ENCODE measurements around the gene CDC26. TPM values are rescaled to one million over a fixed set of nuclear protein-coding genes. Genes with fewer than 3 reads are reported as not detected.
"Not testable (repeated sequence)": the region's sequence is repeated elsewhere in the genome, so short reads cannot be mapped to it uniquely, and the experiment has no call there.

Gene CDC26
- total RNA-seq, 2 experiments from 2014 or later: 29.9 to 39.9 TPM

GRCh38 chr9:113238202-113238858 is 37.0 kb downstream of the CDC26 start:
- intact Hi-C loops (cut with micrococcal nuclease; ENCODE audit: unreplicated experiment): no loop called here
- Histone ChIP-seq H3K4me3 (ENCODE audit: low read depth, low read length, poor library complexity, severe bottlenecking) (no peak overlapping the region), H3K9me3 (ENCODE audit: low read length) (no peaks in the 10 kb centered on the region), H3K9me2 (ENCODE audit: insufficient read depth, low read length) (no peaks in the 10 kb centered on the region), H2AFZ (ENCODE audit: low read length) (no peak overlapping the region), H3K4me2 (ENCODE audit: low read length) (no peak overlapping the region), H3K27ac (ENCODE audit: low read depth, low read length, poor library complexity, severe bottlenecking) (no peak overlapping the region), H3K4me1 (ENCODE audit: insufficient read depth, low read length, poor library complexity, severe bottlenecking) (peaks cover 2% of the 10 kb centered on the region), H3K79me2 (ENCODE audit: insufficient read depth, low read depth, low read length) (no peaks in the 10 kb centered on the region), H4K20me1 (ENCODE audit: insufficient read depth, low read length) (no peaks in the 10 kb centered on the region), H3K36me3 (ENCODE audit: insufficient read depth, low read length) (no peaks in the 10 kb centered on the region)
- ChIA-PET CTCF (ENCODE audit: unreplicated experiment) (no interaction called here), POLR2A (interaction anchor here (0.6 to 1.0 kb wide), 2 partner anchors 24 to 76 kb away, joined by 3 to 4 read pairs; no protein-coding TSS in a partner anchor)
- no peak for DNase-seq (ENCODE audit: low spot score)
- no TSS peak for BruUV-seq (replicated peaks)
- TF ChIP-seq EZH2phosphoT487 (IDR thresholded peaks at IDR 0.05; ENCODE audit: borderline replicate concordance, low read depth, low read length): no peak
- no peak for TF ChIP-seq CTCF (conservative IDR thresholded peaks at IDR 0.05; ENCODE audit: low read length)

GRCh38 chr9:113237026-113237425 is 38.3 kb downstream of the CDC26 start:
- Histone ChIP-seq H2AFZ (ENCODE audit: low read length) (no peak overlapping the region), H3K79me2 (ENCODE audit: insufficient read depth, low read depth, low read length) (no peaks in the 10 kb centered on the region), H4K20me1 (ENCODE audit: insufficient read depth, low read length) (no peaks in the 10 kb centered on the region), H3K4me3 (ENCODE audit: low read depth, low read length, poor library complexity, severe bottlenecking) (no peak overlapping the region), H3K4me2 (ENCODE audit: low read length) (no peak overlapping the region), H3K9me2 (ENCODE audit: insufficient read depth, low read length) (no peaks in the 10 kb centered on the region), H3K9me3 (ENCODE audit: low read length) (no peaks in the 10 kb centered on the region), H3K27ac (ENCODE audit: low read depth, low read length, poor library complexity, severe bottlenecking) (no peak overlapping the region), H3K36me3 (ENCODE audit: insufficient read depth, low read length) (no peaks in the 10 kb centered on the region), H3K4me1 (ENCODE audit: insufficient read depth, low read length, poor library complexity, severe bottlenecking) (peaks cover 11% of the 10 kb centered on the region)
- BruUV-seq (replicated peaks): no TSS peak
- CTCF ChIA-PET (ENCODE audit: unreplicated experiment): interaction anchor here (0.7 kb wide), 1 partner anchor 12 kb away, joined by 4 read pairs; no protein-coding TSS in a partner anchor
- TF ChIP-seq EZH2phosphoT487 (IDR thresholded peaks at IDR 0.05; ENCODE audit: borderline replicate concordance, low read depth, low read length): no peak
- TF ChIP-seq CTCF (conservative IDR thresholded peaks at IDR 0.05; ENCODE audit: low read length): no peak
- no peak for DNase-seq (ENCODE audit: low spot score)
- POLR2A ChIA-PET: interaction anchor here (0.7 kb wide), 1 partner anchor 15 kb away, joined by 3 read pairs; no protein-coding TSS in a partner anchor
- intact Hi-C loops (cut with micrococcal nuclease; ENCODE audit: unreplicated experiment): no loop called here

GRCh38 chr9:113235701-113236255 is 39.6 kb downstream of the CDC26 start:
- CTCF ChIA-PET (ENCODE audit: unreplicated experiment): interaction anchor here (1.1 kb wide), 1 partner anchor 13 kb away, joined by 3 read pairs; no protein-coding TSS in a partner anchor
- H3K36me3 ChIP-seq (ENCODE audit: insufficient read depth, low read length); H3K27ac ChIP-seq (ENCODE audit: low read depth, low read length, poor library complexity, severe bottlenecking); DNase-seq (ENCODE audit: low spot score); BruUV-seq (replicated peaks); H3K9me3 ChIP-seq (ENCODE audit: low read length); H3K4me3 ChIP-seq (ENCODE audit: low read depth, low read length, poor library complexity, severe bottlenecking); POLR2A ChIA-PET; H2AFZ ChIP-seq (ENCODE audit: low read length); intact Hi-C loops (cut with micrococcal nuclease; ENCODE audit: unreplicated experiment); H3K79me2 ChIP-seq (ENCODE audit: insufficient read depth, low read depth, low read length); H3K4me2 ChIP-seq (ENCODE audit: low read length); H3K9me2 ChIP-seq (ENCODE audit: insufficient read depth, low read length); H4K20me1 ChIP-seq (ENCODE audit: insufficient read depth, low read length): not testable (repeated sequence)
- H3K4me1 ChIP-seq (ENCODE audit: insufficient read depth, low read length, poor library complexity, severe bottlenecking): peaks cover 11% of the 10 kb centered on the region

Data from OCI-LY7 (cell line).